K562 (cell line): ENCODE results near the gene GNPAT. TPM values are rescaled to one million over a fixed set of nuclear protein-coding genes. Genes with fewer than 3 reads are reported as not detected.

Experiments used
- CEBPZ ChIP-seq: fragments of 150-350 bp; IDR thresholded peaks from 2 replicates; pipeline ENCODE4 v1.6.1; 2014; ENCODE audit warnings: low read depth, mild to moderate bottlenecking, low read length, borderline replicate concordance
- ELF1 ChIP-seq: fragments of 200-800 bp; sonication (Bioruptor generic); IDR thresholded peaks from 2 replicates; pipeline ENCODE4 v1.6.1; 2016; ENCODE audit warnings: missing genetic modification characterization, missing compliant biosample characterization
- POLR2B ChIP-seq: fragments of 450-650 bp; IDR thresholded peaks from 2 replicates; pipeline ENCODE4 v1.6.1; 2018; ENCODE audit warnings: low read depth; ENCODE audit not compliant: partially characterized antibody
- THRAP3 ChIP-seq: fragments of 450-650 bp; IDR thresholded peaks from 2 replicates; pipeline ENCODE4 v1.6.1; 2016; ENCODE audit warnings: mild to moderate bottlenecking, inconsistent platforms, borderline replicate concordance
- YY1 ChIP-seq, 3 experiments: IDR thresholded peaks; 2 replicates each; pipeline ENCODE4 v1.6.1; 2011; ENCODE audit warnings: low read length in 2 of 3, mild to moderate bottlenecking in 2 of 3, moderate library complexity in 2 of 3, borderline replicate concordance in 1 of 3, control low read depth in 1 of 3, low read depth in 1 of 3; ENCODE audit not compliant: insufficient read depth in 3 of 3, insufficient replicate concordance in 2 of 3, control insufficient read depth in 1 of 3, insufficient read length in 1 of 3; ENCODE audit errors: extremely low read depth in 1 of 3
- ZBTB33 ChIP-seq: sonication (generic); formaldehyde crosslinking; IDR thresholded peaks from 2 replicates; pipeline ENCODE4 v1.8.1; 2023; ENCODE audit warnings: mild to moderate bottlenecking, missing genetic modification reagents
- ZNF280A ChIP-seq: fragments of 450-650 bp; IDR thresholded peaks from 2 replicates; pipeline ENCODE4 v1.6.1; 2018; ENCODE audit warnings: mild to moderate bottlenecking, low read depth; ENCODE audit not compliant: partially characterized antibody
- ZNF717 ChIP-seq: fragments of 250-450 bp; sonication (Bioruptor Pico); IDR thresholded peaks from 2 replicates; pipeline ENCODE4 v1.5.0; 2021
- ZNF79 ChIP-seq: fragments of 250-450 bp; sonication (Bioruptor Pico); IDR thresholded peaks from 2 replicates; pipeline ENCODE4 v1.4.0; 2020; ENCODE audit warnings: low read depth, mild to moderate bottlenecking, moderate library complexity
- polyA plus RNA-seq, 8 experiments: library from polyadenylated mRNA; depleted of rRNA in 4 of 8; stranded (reverse) in 5 of 8; unstranded in 3 of 8; fragments of >200 nt; fragmentation: Nextera tagmentation in 2 of 8; fragmentation: Illumina TruSeq in 1 of 8; extraction: Ambion mirVana in 2 of 8; extraction: Trizol in 1 of 8; gene quantifications; 2 replicates each; pipeline versions ENCODE4 v1.2.1 to v1.2.3, GENCODE V29; 2011 to 2014; ENCODE audit warnings: inconsistent platforms in 1 of 8, missing spikeins in 1 of 8
- total RNA-seq, 7 experiments: library from RNA; depleted of rRNA in 6 of 7; stranded (reverse); fragments of >200 nt in 6 of 7; fragmentation: Illumina TruSeq in 2 of 7; extraction: Trizol in 2 of 7; gene quantifications; 2 replicates each; pipeline versions ENCODE4 v1.2.1 to v1.2.3, GENCODE V29; 2011 to 2021; ENCODE audit warnings: low replicate concordance in 1 of 7
- TF ChIP-seq, protein P1 (sequence below): fragments of 450-650 bp; conservative IDR thresholded peaks from 2 replicates; pipeline ENCODE4 v1.6.1; 2016; ENCODE audit warnings: missing genetic modification characterization, low read depth, mild to moderate bottlenecking, control low read depth, missing compliant biosample characterization

GNPAT gene
- total and polyA plus RNA-seq, 9 of the 15 experiments (the other 6 are each of a cell fraction or from before 2014, with no cell fraction given) = 32.1 to 68.8 (median 50.7) TPM

GRCh38 chr1:231240883-231241735 is at the start of gene GNPAT (continued):
- TF ChIP-seq ZNF280A (no peak), ELF1 (peak; percentile 100), ZNF717 (no peak), POLR2B (peak; percentile 93), ZBTB33 (CRISPR knock-in tag) (0 out of 2 replicates have a peak, but pooled peaks have one; percentile 49), THRAP3 (no peak), YY1 (IDR thresholded peaks at IDR 0.05; ENCODE audit: borderline replicate concordance in 1 of 3, control insufficient read depth in 1 of 3, extremely low read depth in 1 of 3, insufficient read depth in 3 of 3, insufficient read length in 1 of 3, insufficient replicate concordance in 2 of 3, low read depth in 1 of 3, low read length in 2 of 3) (peak; percentile 78 to 98 (median 95)), ZNF79 (CRISPR knock-in tag) (no peak), CEBPZ (no peak)
- TF ChIP-seq, protein P1, sequence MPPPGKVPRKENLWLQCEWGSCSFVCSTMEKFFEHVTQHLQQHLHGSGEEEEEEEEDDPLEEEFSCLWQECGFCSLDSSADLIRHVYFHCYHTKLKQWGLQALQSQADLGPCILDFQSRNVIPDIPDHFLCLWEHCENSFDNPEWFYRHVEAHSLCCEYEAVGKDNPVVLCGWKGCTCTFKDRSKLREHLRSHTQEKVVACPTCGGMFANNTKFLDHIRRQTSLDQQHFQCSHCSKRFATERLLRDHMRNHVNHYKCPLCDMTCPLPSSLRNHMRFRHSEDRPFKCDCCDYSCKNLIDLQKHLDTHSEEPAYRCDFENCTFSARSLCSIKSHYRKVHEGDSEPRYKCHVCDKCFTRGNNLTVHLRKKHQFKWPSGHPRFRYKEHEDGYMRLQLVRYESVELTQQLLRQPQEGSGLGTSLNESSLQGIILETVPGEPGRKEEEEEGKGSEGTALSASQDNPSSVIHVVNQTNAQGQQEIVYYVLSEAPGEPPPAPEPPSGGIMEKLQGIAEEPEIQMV (tag) = no peak
